ENCODE measurements around the gene CNTNAP2.

DNA sequence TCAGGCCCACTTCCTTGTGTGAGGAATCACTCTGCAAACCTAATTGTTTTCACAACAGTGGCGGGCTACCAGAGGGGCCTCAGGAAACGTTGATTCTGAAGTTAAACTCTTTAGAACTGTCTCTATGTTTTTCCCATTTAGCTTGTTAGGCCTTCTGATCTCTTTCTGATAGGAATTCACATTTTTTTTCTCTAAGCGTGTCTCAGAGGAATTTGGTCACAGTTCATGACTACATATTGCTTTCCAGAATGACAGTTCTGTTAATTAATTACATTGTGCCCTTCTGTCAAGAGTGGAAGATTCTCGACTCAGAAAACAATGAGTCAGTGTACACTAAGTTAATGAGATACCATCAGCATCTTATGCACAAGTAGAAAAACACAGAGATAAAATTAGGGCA lies 2004.8 kb downstream of the CNTNAP2 start:
- no peak for TF ChIP-seq POLR2AphosphoS5 (IDR thresholded peaks at IDR 0.05; ENCODE audit: low read depth, low read length)
- TF ChIP-seq POLR2A (IDR thresholded peaks at IDR 0.05; ENCODE audit: low read depth, low read length), result no peak
- TF ChIP-seq POU2F2 (IDR thresholded peaks at IDR 0.05; ENCODE audit: low read depth, low read length), result no peak
- TF ChIP-seq TAF1 (IDR thresholded peaks at IDR 0.05; ENCODE audit: low read depth, low read length), result no peak
